Type B pancreatic cell (in vitro differentiated cells): ENCODE results near the gene SCN2A. TPM values are rescaled to one million over a fixed set of nuclear protein-coding genes. Genes with fewer than 3 reads are reported as not detected.
"Not testable (repeated sequence)": the region's sequence is repeated elsewhere in the genome, so short reads cannot be mapped to it uniquely, and the experiment has no call there.

Source experiments
- DNase-seq: peaks from one replicate; pipeline ENCODE4 v3.0.0; 2021; ENCODE audit warnings: mixed read lengths; ENCODE audit not compliant: unreplicated experiment; ENCODE audit errors: extremely low spot score
- H3K27ac Mint-ChIP-seq: 2 replicates; pipeline ENCODE4 v1.8.0; 2021; ENCODE audit warnings: mild to moderate bottlenecking, mixed read lengths
- H3K27me3 Mint-ChIP-seq: 2 replicates; pipeline ENCODE4 v1.8.0; 2021; ENCODE audit warnings: mixed read lengths
- H3K36me3 Mint-ChIP-seq: 2 replicates; pipeline ENCODE4 v1.8.0; 2021; ENCODE audit warnings: mixed read lengths
- H3K4me1 Mint-ChIP-seq: one replicate; pipeline ENCODE4 v1.8.0; 2021; ENCODE audit warnings: mixed read lengths; ENCODE audit not compliant: unreplicated experiment
- H3K4me3 Mint-ChIP-seq: 2 replicates; pipeline ENCODE4 v1.8.0; 2021; ENCODE audit warnings: mild to moderate bottlenecking, mixed read lengths
- H3K9me3 Mint-ChIP-seq: 2 replicates; pipeline ENCODE4 v1.8.0; 2021; ENCODE audit warnings: mixed read lengths
- total RNA-seq: library from RNA; stranded (reverse); gene quantifications from 2 replicates; pipeline ENCODE4 v1.2.1, GENCODE V29; 2021; ENCODE audit warnings: low replicate concordance
- TF ChIP-seq, protein P1 (sequence below): fragments of 200-600 bp; sonication (generic); conservative IDR thresholded peaks from 2 replicates; pipeline ENCODE4 v1.5.0; 2021; ENCODE audit warnings: antibody characterized with exemption, mild to moderate bottlenecking

Gene SCN2A
- total RNA-seq, 1 donor from 2014 or later, result 0.92 TPM

DNA sequence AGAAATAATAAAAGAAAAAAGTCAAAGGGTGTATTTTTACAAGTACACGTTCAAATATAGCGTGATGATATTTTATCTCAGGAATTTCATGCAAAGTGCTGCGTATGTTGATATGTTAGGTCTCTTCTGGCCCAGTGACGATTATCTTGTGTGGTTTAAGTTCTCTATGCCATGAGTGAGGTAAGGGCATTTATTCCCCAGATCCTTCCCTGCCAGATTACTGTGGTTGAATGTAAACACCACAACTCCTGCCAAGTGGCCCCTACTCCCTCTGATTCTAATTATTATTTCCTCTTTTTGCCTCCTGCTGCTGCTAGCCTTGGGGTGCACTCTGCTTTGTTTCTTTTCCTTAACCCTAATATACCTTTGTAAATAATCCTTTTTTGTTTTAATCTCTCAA lies 12.2 kb downstream of the SCN2A start:
- TF ChIP-seq, protein P1, sequence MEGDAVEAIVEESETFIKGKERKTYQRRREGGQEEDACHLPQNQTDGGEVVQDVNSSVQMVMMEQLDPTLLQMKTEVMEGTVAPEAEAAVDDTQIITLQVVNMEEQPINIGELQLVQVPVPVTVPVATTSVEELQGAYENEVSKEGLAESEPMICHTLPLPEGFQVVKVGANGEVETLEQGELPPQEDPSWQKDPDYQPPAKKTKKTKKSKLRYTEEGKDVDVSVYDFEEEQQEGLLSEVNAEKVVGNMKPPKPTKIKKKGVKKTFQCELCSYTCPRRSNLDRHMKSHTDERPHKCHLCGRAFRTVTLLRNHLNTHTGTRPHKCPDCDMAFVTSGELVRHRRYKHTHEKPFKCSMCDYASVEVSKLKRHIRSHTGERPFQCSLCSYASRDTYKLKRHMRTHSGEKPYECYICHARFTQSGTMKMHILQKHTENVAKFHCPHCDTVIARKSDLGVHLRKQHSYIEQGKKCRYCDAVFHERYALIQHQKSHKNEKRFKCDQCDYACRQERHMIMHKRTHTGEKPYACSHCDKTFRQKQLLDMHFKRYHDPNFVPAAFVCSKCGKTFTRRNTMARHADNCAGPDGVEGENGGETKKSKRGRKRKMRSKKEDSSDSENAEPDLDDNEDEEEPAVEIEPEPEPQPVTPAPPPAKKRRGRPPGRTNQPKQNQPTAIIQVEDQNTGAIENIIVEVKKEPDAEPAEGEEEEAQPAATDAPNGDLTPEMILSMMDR, result no peak
- Mint-ChIP-seq H3K4me1 (no peaks in the 10 kb centered on the region), H3K27ac (no peak overlapping the region), H3K27me3 (no peaks in the 10 kb centered on the region), H3K4me3 (no peak overlapping the region), H3K9me3 (no peaks in the 10 kb centered on the region), H3K36me3 (no peaks in the 10 kb centered on the region)
- DNase-seq, result no peak

DNA sequence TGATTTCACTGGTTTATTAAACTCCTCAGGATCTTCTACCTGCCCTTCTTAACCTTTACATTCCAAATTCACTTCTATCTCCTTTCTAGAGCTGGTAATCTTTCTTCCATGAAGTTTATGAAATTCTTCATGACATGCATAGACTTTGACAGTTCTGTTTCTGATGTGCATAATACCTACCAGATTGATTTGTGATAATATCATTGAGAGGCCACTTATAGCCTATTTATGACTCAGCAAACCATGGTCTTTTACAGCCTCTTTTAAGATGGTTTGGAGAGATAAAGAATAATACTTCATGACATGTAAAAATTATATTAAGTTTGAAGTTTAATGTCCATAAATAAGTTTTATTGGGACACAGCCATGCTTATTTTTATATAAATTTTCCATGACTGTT lies 14.0 kb downstream of the SCN2A start:
- Mint-ChIP-seq H3K4me1 (no peaks in the 10 kb centered on the region), H3K27ac (no peak overlapping the region), H3K9me3 (no peaks in the 10 kb centered on the region), H3K27me3 (no peaks in the 10 kb centered on the region), H3K36me3 (no peaks in the 10 kb centered on the region), H3K4me3 (no peak overlapping the region)
- TF ChIP-seq, protein P1, result no peak
- no peak for DNase-seq

DNA sequence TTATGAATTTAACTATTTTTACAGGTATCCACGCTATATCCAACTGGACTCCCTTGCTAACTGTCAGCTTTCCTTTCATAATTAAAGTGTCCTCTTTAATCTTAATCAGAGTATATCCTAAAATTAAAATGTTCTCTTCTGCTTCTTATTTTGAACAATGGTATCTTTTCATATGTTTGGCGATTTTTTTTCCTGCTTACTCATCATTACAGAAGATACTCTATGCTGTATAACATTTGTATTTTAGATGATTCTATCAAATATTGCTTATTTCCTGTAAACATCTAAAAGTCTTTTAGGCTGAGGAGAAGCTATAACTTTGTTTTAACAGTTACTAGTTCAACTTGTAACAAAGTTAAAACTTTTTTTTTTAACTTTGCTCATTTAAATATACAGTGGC lies 17.4 kb downstream of the SCN2A start:
- Mint-ChIP-seq H3K36me3 (no peaks in the 10 kb centered on the region), H3K4me1 (no peaks in the 10 kb centered on the region), H3K27me3 (no peaks in the 10 kb centered on the region), H3K9me3 (no peaks in the 10 kb centered on the region), H3K4me3 (no peak overlapping the region), H3K27ac (no peak overlapping the region)
- TF ChIP-seq, protein P1, result no peak
- DNase-seq, result no peak

DNA sequence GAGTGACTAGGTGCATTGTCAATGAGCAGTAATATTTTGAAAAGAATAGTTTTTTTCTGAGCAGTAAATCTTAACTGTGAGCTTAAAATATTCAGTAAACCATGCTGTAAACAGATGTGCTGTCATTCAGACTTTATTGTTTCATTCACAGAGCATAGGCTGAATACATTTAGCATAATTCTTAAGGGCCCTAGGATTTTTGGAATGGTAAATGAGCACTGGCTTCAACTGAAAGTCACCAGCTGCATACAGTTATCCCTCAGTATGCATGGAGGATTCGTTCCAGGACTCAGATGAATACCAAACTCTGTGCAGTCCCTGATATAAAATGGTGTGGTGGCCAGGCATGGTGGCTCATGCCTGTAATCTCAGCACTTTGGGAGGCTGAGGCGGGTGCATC lies 21.1 kb downstream of the SCN2A start:
- not testable (repeated sequence) for H3K4me3 Mint-ChIP-seq, H3K4me1 Mint-ChIP-seq, H3K36me3 Mint-ChIP-seq, H3K27ac Mint-ChIP-seq, H3K27me3 Mint-ChIP-seq, H3K9me3 Mint-ChIP-seq, DNase-seq

DNA sequence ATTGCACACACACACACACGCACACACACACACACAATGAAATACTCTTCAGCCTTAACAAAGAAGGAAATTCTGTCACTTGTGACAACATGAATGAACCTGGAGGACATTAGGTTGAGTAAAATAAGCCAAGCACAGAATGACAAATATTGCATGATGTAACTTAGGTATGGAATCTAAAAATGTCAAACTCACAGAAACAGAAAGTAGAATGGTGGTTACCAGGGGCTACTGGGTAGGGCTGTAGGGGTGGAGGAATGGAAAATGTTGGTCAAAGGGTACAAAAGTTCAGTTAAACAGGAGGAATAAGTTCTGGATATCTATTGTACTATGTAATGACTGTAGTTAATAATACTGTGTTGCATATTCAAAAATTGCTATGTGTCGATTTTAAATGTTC lies 29.5 kb downstream of the SCN2A start:
- Mint-ChIP-seq H3K4me1 (no peaks in the 10 kb centered on the region), H3K36me3 (no peaks in the 10 kb centered on the region), H3K27me3 (no peaks in the 10 kb centered on the region), H3K27ac (no peak overlapping the region), H3K9me3 (no peaks in the 10 kb centered on the region), H3K4me3 (no peak overlapping the region)
- TF ChIP-seq, protein P1, result no peak
- DNase-seq, result no peak

DNA sequence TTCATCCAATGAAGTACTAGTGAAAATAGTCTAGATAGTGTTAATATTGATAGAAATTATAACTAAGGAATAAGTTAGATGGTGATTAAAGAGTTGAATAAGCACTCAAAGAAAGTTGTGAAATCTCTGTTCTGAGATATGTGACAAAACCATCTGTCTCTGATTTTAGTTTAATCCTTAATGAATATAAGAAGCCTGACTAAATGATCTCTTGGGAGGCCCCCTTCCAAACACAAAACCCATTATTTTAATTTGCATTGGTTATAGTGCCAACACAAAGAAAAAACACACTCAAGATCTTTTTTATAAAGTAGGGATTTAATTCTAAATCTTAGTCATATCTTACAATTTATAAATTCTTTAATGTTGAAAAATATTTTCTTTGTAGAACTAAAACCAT lies 34.0 kb downstream of the SCN2A start:
- H3K27ac Mint-ChIP-seq, result no peak overlapping the region
- no peak overlapping the region for H3K4me3 Mint-ChIP-seq
- no peaks in the 10 kb centered on the region for H3K9me3 Mint-ChIP-seq
- TF ChIP-seq, protein P1, result no peak
- DNase-seq, result no peak
- H3K4me1 Mint-ChIP-seq, result no peaks in the 10 kb centered on the region
- no peaks in the 10 kb centered on the region for H3K27me3 Mint-ChIP-seq
- H3K36me3 Mint-ChIP-seq, result no peaks in the 10 kb centered on the region
